HG03457 (cell line): ENCODE measurements around the gene CADM1.
A peak's percentile ranks its signal among the peaks of the same experiment; 100 is the strongest.

Experiments used
- ATAC-seq: cut with Tn5 transposase; IDR thresholded peaks from one replicate; pipeline ENCODE4 v1.9.1; 2021; ENCODE audit warnings: moderate number of reproducible peaks; ENCODE audit not compliant: unreplicated experiment

The CADM1 gene

DNA sequence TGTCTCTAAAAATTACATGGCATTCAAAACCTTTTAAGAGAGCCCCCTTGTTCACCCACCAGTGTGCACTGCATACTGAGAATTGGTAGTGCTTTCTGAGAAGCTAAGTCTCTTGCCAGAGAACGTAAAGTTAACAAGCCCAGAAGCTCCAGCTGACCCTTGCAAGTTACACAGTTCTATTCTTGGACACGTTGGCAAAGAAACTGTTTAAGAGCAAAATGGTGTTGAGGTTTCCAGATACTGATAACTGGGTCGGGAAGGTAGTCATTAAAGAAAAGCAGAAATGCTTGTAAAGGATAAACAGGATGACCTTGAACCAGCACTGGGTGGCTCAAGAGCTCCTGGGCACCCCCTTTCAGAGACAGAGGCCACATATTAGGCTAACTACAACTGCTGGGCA lies 284.8 kb downstream of the CADM1 start:
- no peak for ATAC-seq

GRCh38 chr11:115217726-115218311 lies 286.4 kb downstream of the CADM1 start:
- ATAC-seq = no peak

- no peak for ATAC-seq
Observed at GRCh38 chr11:115215694-115216617, 288.3 kb downstream of the CADM1 start.

- ATAC-seq = no peak
Observed at GRCh38 chr11:115214644-115215234, 289.5 kb downstream of the CADM1 start.

DNA sequence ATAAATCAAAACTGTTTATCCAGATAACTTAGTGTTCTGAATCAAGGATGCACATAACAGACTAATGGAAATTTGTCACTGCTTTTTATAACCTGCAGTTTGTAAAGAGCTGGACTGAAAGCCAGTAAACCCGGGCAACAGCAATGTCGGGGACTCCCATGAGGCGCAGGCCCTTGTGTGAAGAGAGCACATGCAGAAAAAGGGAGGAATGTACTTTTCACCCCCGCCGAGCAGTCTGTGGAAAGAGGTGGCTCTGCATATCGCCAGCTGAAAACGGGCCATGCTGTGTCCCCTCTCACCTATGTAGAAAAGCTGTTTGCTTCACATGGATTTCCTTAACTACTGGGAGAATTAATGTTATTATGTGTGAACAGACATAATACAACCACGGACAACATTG lies 291.2 kb downstream of the CADM1 start:
- ATAC-seq = no peak

- ATAC-seq = no peak
Observed at GRCh38 chr11:115208808-115209259, 295.4 kb downstream of the CADM1 start.

DNA sequence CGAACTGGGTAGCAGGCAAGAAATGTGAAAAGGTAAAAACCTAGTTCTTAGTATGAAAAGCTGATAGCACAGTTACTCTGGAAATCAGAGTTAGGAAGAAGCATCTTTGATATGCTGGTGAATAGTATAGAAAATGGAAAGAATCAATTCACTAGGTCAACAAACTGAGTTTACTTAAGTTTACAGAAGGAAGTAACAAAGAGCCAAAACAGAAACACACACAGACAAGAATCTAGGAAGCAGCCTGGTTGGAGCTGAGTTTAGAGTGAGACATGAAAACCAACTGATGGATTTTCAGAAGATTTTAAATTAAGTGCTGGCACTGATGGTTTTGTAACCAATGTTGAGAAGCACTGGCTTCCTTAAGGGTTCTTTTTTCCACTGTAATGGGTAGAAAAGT lies 296.3 kb downstream of the CADM1 start:
- no peak for ATAC-seq

- ATAC-seq = no peak
Observed at GRCh38 chr11:115207166-115207591, 297.0 kb downstream of the CADM1 start.

DNA sequence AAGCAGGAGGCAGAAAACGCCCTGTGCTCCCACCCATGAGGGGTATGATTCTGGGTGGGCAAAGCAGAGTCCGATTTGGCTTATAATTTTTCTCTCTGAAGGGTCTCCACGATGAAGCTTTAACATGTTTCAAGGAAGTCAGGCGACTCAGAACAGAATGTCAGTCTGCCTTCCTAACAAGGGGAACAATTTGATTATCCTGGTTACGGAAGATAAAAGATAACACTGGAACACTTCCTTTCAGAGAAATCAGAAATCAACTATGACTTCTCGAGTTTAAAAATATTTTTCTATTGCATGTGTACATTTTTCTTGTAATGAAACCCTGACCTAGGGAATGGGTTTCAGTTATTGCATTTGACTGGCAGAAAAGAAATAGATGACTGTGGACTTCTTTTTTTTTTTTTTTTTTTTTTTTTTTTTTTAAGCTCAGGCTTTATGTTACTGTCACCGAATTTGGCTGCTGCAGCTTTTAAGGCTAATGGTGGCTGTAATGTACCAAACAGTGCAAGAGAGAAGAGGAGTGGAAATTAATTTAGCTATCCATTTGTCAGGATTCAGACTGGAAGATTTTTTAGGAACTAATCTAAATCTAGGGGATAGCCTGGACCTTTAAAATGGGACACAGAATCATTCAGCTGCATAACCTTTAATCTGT lies 297.7 kb downstream of the CADM1 start:
- no peak for ATAC-seq

DNA sequence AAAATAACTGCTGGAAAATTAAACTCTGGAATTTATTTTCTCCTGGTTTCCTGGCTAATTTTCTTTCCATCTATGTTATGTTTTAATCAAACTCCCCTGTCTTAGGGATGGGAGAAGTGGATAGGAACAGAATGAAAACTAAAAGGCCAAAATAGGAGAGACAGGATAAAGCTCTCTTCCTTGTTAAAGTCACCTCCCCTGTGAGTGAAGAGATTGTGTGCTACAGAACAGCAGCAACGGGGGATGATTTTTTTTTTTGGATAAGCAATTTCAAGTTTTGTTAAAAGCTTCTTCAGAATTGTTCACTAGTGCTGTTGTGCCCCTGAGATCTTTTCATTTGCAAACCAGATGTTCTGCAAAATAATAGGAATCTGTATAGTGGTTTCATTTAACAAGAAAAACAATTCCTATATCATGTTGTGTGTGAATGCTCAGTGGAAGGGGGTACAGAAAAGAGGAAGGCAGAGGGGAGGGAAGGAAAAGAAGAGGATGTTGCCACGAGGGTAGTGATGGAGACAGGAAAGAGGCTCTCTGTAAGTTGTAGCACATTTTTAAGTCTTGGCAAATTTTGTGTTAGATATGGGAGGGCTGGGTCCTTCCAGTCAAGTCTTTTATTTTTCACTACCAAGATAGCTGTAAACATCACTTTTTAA lies 301.2 kb downstream of the CADM1 start:
- ATAC-seq = no peak

DNA sequence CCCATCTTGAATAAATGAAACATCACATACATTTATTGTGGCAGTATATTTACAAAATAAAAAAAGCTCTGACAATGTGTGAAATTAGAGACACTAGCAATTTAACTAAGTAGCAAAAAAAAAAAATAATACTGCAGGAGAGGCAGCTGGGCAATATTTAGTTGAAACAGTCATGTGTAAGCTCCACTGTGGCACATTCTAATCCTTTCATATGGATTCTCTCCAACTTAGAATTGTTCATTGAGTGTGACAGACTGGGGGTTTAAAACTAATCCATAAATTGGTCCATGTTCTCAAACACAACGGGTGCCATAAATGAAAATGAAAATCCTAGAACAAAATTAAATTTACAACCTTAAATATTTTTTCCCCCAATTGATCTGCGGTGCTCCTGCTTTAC lies 302.1 kb downstream of the CADM1 start:
- no peak for ATAC-seq

DNA sequence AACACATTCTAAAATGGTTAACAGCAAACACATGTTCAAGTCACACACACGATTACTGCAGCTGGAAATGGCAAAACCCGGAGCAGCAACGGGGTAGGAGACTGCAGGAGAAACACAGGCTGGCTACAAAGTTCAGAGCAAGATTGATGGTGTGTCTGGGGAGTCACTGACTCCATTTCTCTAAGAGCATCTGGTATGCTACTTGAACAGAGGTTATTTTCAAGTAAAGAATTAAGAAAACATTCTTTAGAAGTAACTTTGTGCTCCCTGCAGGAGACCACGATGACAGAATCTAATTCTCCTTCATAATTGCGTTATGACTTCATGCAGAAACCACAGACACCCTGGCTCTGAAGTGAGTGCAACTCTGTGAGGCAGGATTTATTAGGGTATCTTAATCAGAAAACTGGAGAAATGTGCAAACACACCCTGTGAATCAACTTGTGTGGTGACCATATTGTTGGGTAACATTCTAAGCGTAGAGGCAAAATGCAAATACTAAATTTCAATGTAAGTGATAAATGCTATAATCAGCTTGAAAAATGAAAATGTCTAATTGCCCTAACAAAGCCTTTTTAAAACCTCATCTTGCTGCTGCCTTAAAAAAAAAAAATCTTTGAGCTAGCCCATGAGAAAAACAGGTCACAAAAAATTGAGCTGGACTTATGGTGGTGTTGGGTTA lies 303.0 kb downstream of the CADM1 start:
- no peak for ATAC-seq

- no peak for ATAC-seq
Observed at GRCh38 chr11:115199481-115200069, 304.6 kb downstream of the CADM1 start.

GRCh38 chr11:115198321-115198741 lies 305.9 kb downstream of the CADM1 start:
- ATAC-seq = no peak

DNA sequence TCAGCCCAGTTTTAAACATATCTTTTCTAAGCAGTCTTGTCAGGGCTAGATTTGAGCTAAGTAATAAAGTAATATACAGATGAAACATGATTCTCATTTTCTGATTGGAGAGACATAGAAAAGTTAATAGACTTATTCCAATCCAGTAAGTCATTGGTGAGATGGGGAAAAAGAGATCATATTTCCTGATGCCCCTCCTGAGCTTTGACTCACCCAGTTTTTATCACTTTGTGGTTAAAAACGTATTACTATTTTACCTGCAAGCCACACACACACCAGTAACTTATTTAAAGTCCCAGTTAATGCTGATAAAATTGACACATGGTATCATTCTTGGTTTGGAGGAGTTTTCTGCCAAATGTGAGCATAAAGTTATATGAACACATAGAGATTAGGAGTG lies 306.8 kb downstream of the CADM1 start:
- ATAC-seq = no peak

DNA sequence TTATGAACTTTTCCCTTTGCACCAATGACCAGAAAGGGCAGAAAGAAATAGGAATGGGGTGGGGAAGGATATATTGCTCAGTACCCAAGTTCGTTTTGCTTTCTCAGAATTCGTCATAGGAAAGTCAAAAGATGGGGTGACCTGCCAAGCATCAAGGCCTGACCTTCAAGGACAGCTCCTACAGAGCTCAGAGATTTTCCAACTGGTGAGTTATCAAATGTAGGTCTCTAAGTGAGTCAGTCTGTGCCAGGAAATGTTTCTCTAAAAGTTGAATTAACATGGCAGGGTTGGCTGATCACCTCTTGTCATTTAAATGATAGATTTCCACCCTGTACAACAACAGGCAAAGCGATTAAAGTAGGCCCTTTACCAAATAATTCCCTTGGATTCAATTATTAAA lies 307.2 kb downstream of the CADM1 start:
- ATAC-seq = no peak

DNA sequence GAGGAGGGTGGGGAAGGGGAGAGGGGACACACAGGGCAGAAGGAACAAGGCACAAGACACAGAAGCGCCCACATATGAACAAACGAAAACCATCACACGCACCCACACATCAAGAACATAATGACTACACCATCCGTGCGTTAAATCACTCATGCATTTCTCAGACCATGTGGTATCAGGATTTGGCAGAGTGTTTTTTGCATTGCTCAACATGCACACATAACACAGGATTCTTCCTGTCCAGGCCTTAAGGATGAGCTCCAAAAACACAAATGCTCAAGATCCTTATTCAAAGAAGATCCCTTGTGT lies 309.5 kb downstream of the CADM1 start:
- peak; percentile 27 for ATAC-seq

GRCh38 chr11:115193914-115194801 lies 310.1 kb downstream of the CADM1 start:
- peak; percentile 69 for ATAC-seq

- no peak for ATAC-seq
Observed at GRCh38 chr11:115191761-115192160, 312.5 kb downstream of the CADM1 start.
